HG03095 (cell line): ENCODE data around the gene KRTAP4-7.
"Not testable (repeated sequence)": the region's sequence is repeated elsewhere in the genome, so short reads cannot be mapped to it uniquely, and the experiment has no call there.

Experiments used
- ATAC-seq: cut with Tn5 transposase; IDR thresholded peaks from one replicate; pipeline ENCODE4 v1.9.1; 2021; ENCODE audit warnings: moderate library complexity; ENCODE audit not compliant: unreplicated experiment

Gene KRTAP4-7

GRCh38 chr17:41108728-41109386 lies 24.9 kb downstream of the KRTAP4-7 start:
- not testable (repeated sequence) for ATAC-seq

GRCh38 chr17:41111151-41111885 lies 27.4 kb downstream of the KRTAP4-7 start:
- no peak for ATAC-seq

GRCh38 chr17:41116297-41116696 lies 32.3 kb downstream of the KRTAP4-7 start:
- no peak for ATAC-seq

- ATAC-seq = not testable (repeated sequence)
Observed at GRCh38 chr17:41117846-41118386, 34.0 kb downstream of the KRTAP4-7 start, which contains the start of gene KRTAP4-11. Gene KRTAP4-11, minus strand, starts transcription at chr17:41118373. Its CDS starts 58 bp downstream, at chr17:41118315.

- ATAC-seq = no peak
Observed at GRCh38 chr17:41118721-41119120, 34.8 kb downstream of the KRTAP4-7 start.

- ATAC-seq = not testable (repeated sequence)
Observed at GRCh38 chr17:41119696-41120690, 36.0 kb downstream of the KRTAP4-7 start.

GRCh38 chr17:41121742-41122141 lies 37.8 kb downstream of the KRTAP4-7 start:
- no peak for ATAC-seq

GRCh38 chr17:41123292-41123990 lies 39.5 kb downstream of the KRTAP4-7 start:
- not testable (repeated sequence) for ATAC-seq

GRCh38 chr17:41123991-41124371 lies 40.0 kb downstream of the KRTAP4-7 start, which contains the start of gene KRTAP4-12:
Gene KRTAP4-12, minus strand, starts transcription at chr17:41124182. Its CDS starts 60 bp downstream, at chr17:41124122.
- ATAC-seq = not testable (repeated sequence)

- ATAC-seq = no peak
Observed at GRCh38 chr17:41125064-41125463, 41.1 kb downstream of the KRTAP4-7 start.

- no peak for ATAC-seq
Observed at GRCh38 chr17:41126412-41126811, 42.5 kb downstream of the KRTAP4-7 start.

- no peak for ATAC-seq
Observed at GRCh38 chr17:41127371-41127770, 43.4 kb downstream of the KRTAP4-7 start.

GRCh38 chr17:41131979-41132378 lies 48.0 kb downstream of the KRTAP4-7 start:
- ATAC-seq = no peak

GRCh38 chr17:41133880-41134735 lies 50.2 kb downstream of the KRTAP4-7 start:
- ATAC-seq = no peak
